Kidney (tissue), 14 donors: Measurements from ENCODE around the gene TRAPPC12. TPM values are rescaled to one million over a fixed set of nuclear protein-coding genes. Genes with fewer than 3 reads are reported as not detected.

Source experiments
- DNase-seq, 5 donors: peaks; one replicate each; pipeline ENCODE4 v3.0.0-alpha.2; 2013 to 2020
- FAIRE-seq: peaks from 2 replicates; lab custom pipeline; 2012; peaks lifted over from hg19 to GRCh38; lab: Jason Lieb, UNC
- H3K27ac ChIP-seq, 2 donors: one replicate each; pipeline ENCODE4 v1.7.0; 2013; ENCODE audit warnings: low read depth in 2 of 2, low read length in 2 of 2, inconsistent platforms in 1 of 2
- H3K27me3 ChIP-seq: one replicate; pipeline ENCODE4 v1.7.1; 2013; ENCODE audit warnings: low read length, inconsistent platforms; ENCODE audit not compliant: control insufficient read depth, insufficient read depth
- H3K36me3 ChIP-seq, 3 donors: one replicate each; pipeline versions ENCODE4 v1.7.0 to v1.7.1; 2013; ENCODE audit warnings: low read length in 3 of 3, control low read depth in 1 of 3, inconsistent platforms in 1 of 3; ENCODE audit not compliant: insufficient read depth in 3 of 3, control insufficient read depth in 2 of 3
- H3K4me1 ChIP-seq, 3 donors: one replicate each; pipeline versions ENCODE4 v1.7.0 to v1.7.1; 2013; ENCODE audit warnings: low read length in 3 of 3, inconsistent platforms in 1 of 3, low read depth in 1 of 3; ENCODE audit not compliant: control insufficient read depth in 2 of 3, insufficient read depth in 2 of 3
- H3K4me3 ChIP-seq, 3 donors: one replicate each; pipeline versions ENCODE4 v1.7.0 to v1.8.1; 2013; ENCODE audit warnings: low read length in 3 of 3, control low read depth in 1 of 3, inconsistent platforms in 1 of 3
- H3K9ac ChIP-seq, 3 donors: one replicate each; pipeline versions ENCODE4 v1.7.0 to v1.7.1; 2013; ENCODE audit warnings: low read length in 3 of 3, control low read depth in 1 of 3, inconsistent platforms in 1 of 3
- H3K9me3 ChIP-seq, 3 donors: one replicate each; pipeline versions ENCODE4 v1.7.0 to v1.7.1; 2013; ENCODE audit warnings: low read length in 3 of 3, control low read depth in 1 of 3, inconsistent platforms in 1 of 3; ENCODE audit not compliant: control insufficient read depth in 2 of 3, insufficient read depth in 1 of 3
- intact Hi-C: fragments of 100-400 bp; cut with DNase I; formaldehyde crosslinking; loops from one replicate; pipeline ENCODE4 v1.11.1; 2022
- polyA plus RNA-seq: library from polyadenylated mRNA; stranded (reverse); fragments of 350-450 nt; fragmentation: Illumina TruSeq; extraction: RNeasy Lipid Tissue Mini Kit (QIAGEN cat#74804); gene quantifications from one replicate; pipeline ENCODE4 v1.2.3, GENCODE V29; 2014; ENCODE audit warnings: low read depth, low replicate concordance; ENCODE audit not compliant: insufficient read depth
- total RNA-seq: library from RNA; stranded (reverse); fragmentation: NEBNext Ultra II Directional; extraction: Animal tissue kit (Norgen Biotek cat#: 25700); gene quantifications from one replicate; pipeline ENCODE4 v1.2.1, GENCODE V29; 2021
- TF ChIP-seq, protein P1 (sequence below): IDR thresholded peaks from 3 replicates; pipeline ENCODE4 v1.5.1; 2012; ENCODE audit warnings: mild to moderate bottlenecking, moderate library complexity, borderline replicate concordance; ENCODE audit not compliant: insufficient read depth; ENCODE audit errors: extremely low read depth
- donor health status: control.
- donor health status: control.
- donor health status: control.
- donor health status: control.
- donor health status: control.
- donor health status: DM: yes; HTN: yes; CAD: no.
- donor health status: Normal renal cell carcinoma (clear cell type).

TRAPPC12 gene
- total and polyA plus RNA-seq, 2 donors from 2014 or later, result 81.6 to 104 TPM

DNA sequence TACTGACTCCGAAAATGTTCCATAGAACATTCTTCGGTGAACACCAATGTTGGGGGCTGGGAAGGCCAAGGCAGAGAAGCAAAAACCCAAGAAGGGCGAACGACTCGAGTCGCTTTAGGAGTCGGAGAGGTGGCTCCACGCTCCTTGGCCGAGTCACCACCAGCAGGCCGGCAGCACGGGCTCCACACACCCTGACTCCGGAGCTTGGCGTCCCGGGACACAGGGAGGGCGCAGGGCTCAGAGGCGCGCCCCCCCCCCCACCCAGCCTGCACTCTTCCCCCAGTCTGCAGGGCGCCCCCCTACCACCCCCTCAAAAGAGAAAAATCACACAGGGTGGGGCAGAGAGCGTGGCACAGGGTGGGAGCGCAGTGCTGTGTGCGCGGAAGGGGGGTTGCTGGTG is 147.4 kb downstream of the TRAPPC12 start:
- TF ChIP-seq, protein P1, sequence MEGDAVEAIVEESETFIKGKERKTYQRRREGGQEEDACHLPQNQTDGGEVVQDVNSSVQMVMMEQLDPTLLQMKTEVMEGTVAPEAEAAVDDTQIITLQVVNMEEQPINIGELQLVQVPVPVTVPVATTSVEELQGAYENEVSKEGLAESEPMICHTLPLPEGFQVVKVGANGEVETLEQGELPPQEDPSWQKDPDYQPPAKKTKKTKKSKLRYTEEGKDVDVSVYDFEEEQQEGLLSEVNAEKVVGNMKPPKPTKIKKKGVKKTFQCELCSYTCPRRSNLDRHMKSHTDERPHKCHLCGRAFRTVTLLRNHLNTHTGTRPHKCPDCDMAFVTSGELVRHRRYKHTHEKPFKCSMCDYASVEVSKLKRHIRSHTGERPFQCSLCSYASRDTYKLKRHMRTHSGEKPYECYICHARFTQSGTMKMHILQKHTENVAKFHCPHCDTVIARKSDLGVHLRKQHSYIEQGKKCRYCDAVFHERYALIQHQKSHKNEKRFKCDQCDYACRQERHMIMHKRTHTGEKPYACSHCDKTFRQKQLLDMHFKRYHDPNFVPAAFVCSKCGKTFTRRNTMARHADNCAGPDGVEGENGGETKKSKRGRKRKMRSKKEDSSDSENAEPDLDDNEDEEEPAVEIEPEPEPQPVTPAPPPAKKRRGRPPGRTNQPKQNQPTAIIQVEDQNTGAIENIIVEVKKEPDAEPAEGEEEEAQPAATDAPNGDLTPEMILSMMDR, result no peak
- Histone ChIP-seq H3K36me3 (peaks cover 0 to 7% (median 0%) of the 10 kb centered on the region in 3 donors), H3K9me3 (peaks cover 0 to 6% (median 0%) of the 10 kb centered on the region in 3 donors), H3K27me3 (no peaks in the 10 kb centered on the region), H3K27ac (no peak overlapping the region), H3K4me3 (no peak overlapping the region), H3K4me1 (peaks cover 0 to 21% (median 20%) of the 10 kb centered on the region in 3 donors), H3K9ac (no peak overlapping the region)
- FAIRE-seq, result no peak
- no peak for DNase-seq
- intact Hi-C loops, result no loop called here

DNA sequence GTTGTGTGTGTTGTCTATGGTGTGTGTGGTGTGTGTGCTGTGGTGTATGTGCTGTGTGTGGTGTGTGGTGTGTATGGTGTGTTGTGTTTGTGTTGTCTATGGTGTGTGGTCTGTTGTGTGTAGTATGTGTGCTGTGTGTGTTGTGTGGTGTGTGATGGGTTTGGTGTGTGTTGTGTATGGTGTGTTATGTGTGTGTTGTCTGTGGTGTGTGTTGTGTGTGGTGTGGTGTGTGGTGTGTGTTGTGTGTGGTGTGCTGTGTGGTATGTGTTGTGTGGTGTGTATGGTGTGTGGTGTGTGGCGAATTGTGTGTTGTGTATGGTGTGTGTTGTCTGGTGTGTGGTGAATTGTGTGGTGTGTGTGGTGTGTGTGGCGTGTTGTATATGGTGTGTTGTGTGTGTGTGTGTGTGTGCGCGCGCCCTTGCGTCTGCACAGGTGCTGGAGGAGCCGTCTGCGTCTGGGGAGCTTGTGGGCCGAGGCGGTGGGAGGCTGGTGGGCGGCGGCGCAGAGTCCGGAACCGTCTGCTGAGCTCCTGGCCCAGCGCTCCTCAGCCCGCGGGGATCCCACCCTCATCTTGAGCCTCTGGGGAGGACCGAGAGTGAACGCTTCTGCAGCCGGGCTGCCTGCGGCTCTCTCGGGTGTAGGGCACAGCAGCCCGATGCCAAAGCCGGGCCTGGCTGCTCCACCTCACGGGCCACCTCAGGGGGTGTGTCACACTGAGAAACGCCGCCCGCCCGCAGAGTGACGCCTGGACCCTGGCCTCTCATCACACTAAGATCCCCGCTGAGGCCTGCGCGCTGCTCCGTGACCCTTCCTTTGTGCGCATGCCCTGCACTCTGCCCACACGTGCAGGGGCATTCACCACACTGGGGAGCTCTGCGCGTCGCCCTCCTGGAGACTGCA is 148.6 kb downstream of the TRAPPC12 start:
- TF ChIP-seq, protein P1, result no peak
- intact Hi-C loops, result no loop called here
- H3K9ac ChIP-seq, result no peak overlapping the region
- FAIRE-seq, result no peak
- H3K9me3 ChIP-seq, result peaks cover 0 to 6% (median 0%) of the 10 kb centered on the region in 3 donors
- no peak for DNase-seq
- no peaks in the 10 kb centered on the region for H3K27me3 ChIP-seq
- peak overlapping the region in 1 of 3 donors; percentile 11 for H3K4me3 ChIP-seq
- H3K27ac ChIP-seq, result no peak overlapping the region
- H3K4me1 ChIP-seq, result peaks cover 0 to 18% (median 18%) of the 10 kb centered on the region in 3 donors
- peaks cover 0 to 7% (median 4%) of the 10 kb centered on the region in 3 donors for H3K36me3 ChIP-seq

Other genes starting within 250 kb of the TRAPPC12 start
- 28.2 TPM for gene EIPR1, start 1.9 kb upstream of the TRAPPC12 start, total RNA-seq
- gene EIPR1, start 1.9 kb upstream of the TRAPPC12 start, polyA plus RNA-seq, result 37.8 TPM
- gene ADI1, start 139.8 kb downstream of the TRAPPC12 start, total RNA-seq, result 74.0 TPM
- 236 TPM for gene ADI1, start 139.8 kb downstream of the TRAPPC12 start, polyA plus RNA-seq
- 21.1 TPM for gene RNASEH1, start 178.6 kb downstream of the TRAPPC12 start, total RNA-seq
- gene RNASEH1, start 178.6 kb downstream of the TRAPPC12 start, polyA plus RNA-seq, result 6.8 TPM
- 992 TPM for gene RPS7, start 195.6 kb downstream of the TRAPPC12 start, total RNA-seq
- 1,826 TPM for gene RPS7, start 195.6 kb downstream of the TRAPPC12 start, polyA plus RNA-seq
- gene COLEC11, start 215.4 kb downstream of the TRAPPC12 start, total RNA-seq, result 7.6 TPM
- 34.6 TPM for gene COLEC11, start 215.4 kb downstream of the TRAPPC12 start, polyA plus RNA-seq